ENCODE results near the gene SMIM29. TPM values are rescaled to one million over a fixed set of nuclear protein-coding genes. Genes with fewer than 3 reads are reported as not detected.

SMIM29 gene
- total RNA-seq, 1 donor from 2014 or later = 13.5 TPM

- no peak for TF ChIP-seq CTCF (conservative IDR thresholded peaks at IDR 0.05)
- Mint-ChIP-seq H3K4me1 (peaks cover 3% of the 10 kb centered on the region), H3K9me3 (no peaks in the 10 kb centered on the region), H3K27ac (ENCODE audit: unreplicated experiment) (no peak overlapping the region), H3K27me3 (ENCODE audit: low read depth) (no peaks in the 10 kb centered on the region), H3K36me3 (ENCODE audit: low read depth) (peaks cover 28% of the 10 kb centered on the region), H3K4me3 (no peak overlapping the region)
- no peak for DNase-seq (ENCODE audit: low read depth, low spot score)
Observed at GRCh38 chr6:34277763-34278112, 28.9 kb upstream of the SMIM29 start.

- no peak for TF ChIP-seq CTCF (conservative IDR thresholded peaks at IDR 0.05)
- Mint-ChIP-seq H3K4me3 (no peak overlapping the region), H3K9me3 (no peaks in the 10 kb centered on the region), H3K36me3 (ENCODE audit: low read depth) (peaks cover 25% of the 10 kb centered on the region), H3K27ac (ENCODE audit: unreplicated experiment) (peak overlapping the region; percentile 53), H3K4me1 (peaks cover 3% of the 10 kb centered on the region), H3K27me3 (ENCODE audit: low read depth) (no peaks in the 10 kb centered on the region)
- no peak for DNase-seq (ENCODE audit: low read depth, low spot score)
Observed at GRCh38 chr6:34276881-34277762, 28.3 kb upstream of the SMIM29 start.

- no peak for DNase-seq (ENCODE audit: low read depth, low spot score)
- Mint-ChIP-seq H3K4me3 (no peak overlapping the region), H3K27ac (ENCODE audit: unreplicated experiment) (no peak overlapping the region), H3K4me1 (peaks cover 3% of the 10 kb centered on the region), H3K27me3 (ENCODE audit: low read depth) (no peaks in the 10 kb centered on the region), H3K9me3 (no peaks in the 10 kb centered on the region), H3K36me3 (ENCODE audit: low read depth) (peaks cover 21% of the 10 kb centered on the region)
- TF ChIP-seq CTCF (conservative IDR thresholded peaks at IDR 0.05) = no peak
Observed at GRCh38 chr6:34276191-34276590, 27.4 kb upstream of the SMIM29 start.

- Mint-ChIP-seq H3K27me3 (ENCODE audit: low read depth) (no peaks in the 10 kb centered on the region), H3K4me3 (no peak overlapping the region), H3K9me3 (no peaks in the 10 kb centered on the region), H3K36me3 (ENCODE audit: low read depth) (peaks cover 17% of the 10 kb centered on the region), H3K27ac (ENCODE audit: unreplicated experiment) (no peak overlapping the region), H3K4me1 (peaks cover 3% of the 10 kb centered on the region)
- DNase-seq (ENCODE audit: low read depth, low spot score) = no peak
- no peak for TF ChIP-seq CTCF (conservative IDR thresholded peaks at IDR 0.05)
Observed at GRCh38 chr6:34275128-34275804, 26.5 kb upstream of the SMIM29 start.

DNA sequence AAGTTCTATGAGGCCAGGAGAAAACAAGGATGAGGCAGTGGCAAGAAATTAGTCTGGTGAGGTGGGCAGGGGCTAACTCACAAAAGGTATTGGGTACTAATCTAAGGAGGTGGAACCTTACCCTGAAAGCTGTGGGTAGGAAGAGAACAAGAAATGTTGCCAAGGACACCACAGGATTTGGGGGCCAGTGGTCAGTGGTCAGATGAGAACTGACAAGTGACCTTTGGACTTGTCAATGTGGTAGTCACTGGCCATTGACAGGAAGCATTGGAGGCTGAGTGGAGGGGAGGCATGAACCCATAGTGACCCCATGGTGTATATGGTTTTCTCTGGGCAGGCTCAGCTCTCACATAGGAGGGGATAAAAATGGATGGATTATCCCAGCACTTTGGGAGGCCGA, 25.3 kb upstream of the SMIM29 start:
- DNase-seq (ENCODE audit: low read depth, low spot score) = no peak
- TF ChIP-seq CTCF (conservative IDR thresholded peaks at IDR 0.05) = no peak
- no peak overlapping the region for H3K27ac Mint-ChIP-seq (ENCODE audit: unreplicated experiment)
- no peaks in the 10 kb centered on the region for H3K27me3 Mint-ChIP-seq (ENCODE audit: low read depth)
- peaks cover 11% of the 10 kb centered on the region for H3K36me3 Mint-ChIP-seq (ENCODE audit: low read depth)
- no peak overlapping the region for H3K4me3 Mint-ChIP-seq
- peaks cover 7% of the 10 kb centered on the region for H3K4me1 Mint-ChIP-seq
- H3K9me3 Mint-ChIP-seq = no peaks in the 10 kb centered on the region
